Peyer's patch (tissue), 4 donors: ENCODE results near the gene LYPD1.

ENCODE experiments used
- POLR2A ChIP-seq, 2 donors: fragments of 450-650 bp; IDR thresholded peaks; one replicate each; pipeline ENCODE4 v1.5.1; 2017; ENCODE audit warnings: antibody characterized with exemption in 2 of 2, mild to moderate bottlenecking in 2 of 2, moderate library complexity in 2 of 2
- TF ChIP-seq, protein P1 (sequence below), 6 experiments: fragments of 450-650 bp in 4 of 6; fragments of 200-600 bp in 2 of 6; sonication (generic) in 1 of 6; IDR thresholded peaks; one replicate each; pipeline ENCODE4 v1.5.1; 2017 to 2019; ENCODE audit warnings: antibody characterized with exemption in 6 of 6, mild to moderate bottlenecking in 3 of 6, moderate library complexity in 1 of 6

GRCh38 chr2:132664096-132664495 lies 5.9 kb downstream of the LYPD1 start:
- TF ChIP-seq, protein P1, sequence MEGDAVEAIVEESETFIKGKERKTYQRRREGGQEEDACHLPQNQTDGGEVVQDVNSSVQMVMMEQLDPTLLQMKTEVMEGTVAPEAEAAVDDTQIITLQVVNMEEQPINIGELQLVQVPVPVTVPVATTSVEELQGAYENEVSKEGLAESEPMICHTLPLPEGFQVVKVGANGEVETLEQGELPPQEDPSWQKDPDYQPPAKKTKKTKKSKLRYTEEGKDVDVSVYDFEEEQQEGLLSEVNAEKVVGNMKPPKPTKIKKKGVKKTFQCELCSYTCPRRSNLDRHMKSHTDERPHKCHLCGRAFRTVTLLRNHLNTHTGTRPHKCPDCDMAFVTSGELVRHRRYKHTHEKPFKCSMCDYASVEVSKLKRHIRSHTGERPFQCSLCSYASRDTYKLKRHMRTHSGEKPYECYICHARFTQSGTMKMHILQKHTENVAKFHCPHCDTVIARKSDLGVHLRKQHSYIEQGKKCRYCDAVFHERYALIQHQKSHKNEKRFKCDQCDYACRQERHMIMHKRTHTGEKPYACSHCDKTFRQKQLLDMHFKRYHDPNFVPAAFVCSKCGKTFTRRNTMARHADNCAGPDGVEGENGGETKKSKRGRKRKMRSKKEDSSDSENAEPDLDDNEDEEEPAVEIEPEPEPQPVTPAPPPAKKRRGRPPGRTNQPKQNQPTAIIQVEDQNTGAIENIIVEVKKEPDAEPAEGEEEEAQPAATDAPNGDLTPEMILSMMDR (IDR thresholded peaks at IDR 0.05) = no peak
- TF ChIP-seq POLR2A (IDR thresholded peaks at IDR 0.05) = no peak
